D721Med (cell line): ENCODE results near the gene PARPBP.
"Not testable (repeated sequence)": the region's sequence is repeated elsewhere in the genome, so short reads cannot be mapped to it uniquely, and the experiment has no call there.

Experiments
- DNase-seq: peaks from one replicate; pipeline ENCODE4 v3.0.0; 2011; ENCODE audit warnings: low spot score; ENCODE audit not compliant: insufficient read length
- FAIRE-seq: peaks from 2 replicates; lab custom pipeline; 2011; peaks lifted over from hg19 to GRCh38; lab: Jason Lieb, UNC
- TF ChIP-seq, protein P1 (sequence below): IDR thresholded peaks from 2 replicates; pipeline ENCODE4 v1.5.1; 2012; ENCODE audit warnings: mild to moderate bottlenecking, control low read depth; ENCODE audit not compliant: insufficient read depth; ENCODE audit errors: missing control alignments

Gene PARPBP

DNA sequence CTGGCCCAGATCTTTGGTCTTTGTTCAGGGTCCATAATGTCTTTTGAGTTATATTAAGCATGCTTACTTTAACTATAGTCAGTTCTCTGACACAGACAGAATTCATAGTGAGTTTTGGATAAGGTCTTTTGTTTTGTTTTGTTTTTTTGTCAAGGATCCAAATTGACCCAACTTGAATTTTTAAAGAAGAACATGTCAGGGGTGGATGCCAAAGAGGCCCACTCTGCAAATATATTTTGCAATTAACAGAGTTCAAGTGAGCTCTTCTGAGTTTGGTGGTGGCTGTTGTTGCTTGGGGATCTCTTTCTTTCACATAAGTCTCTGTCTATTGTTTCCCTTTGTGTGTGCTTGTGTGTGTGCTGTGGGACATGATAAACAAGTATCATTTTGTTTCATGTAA, 112.1 kb downstream of the PARPBP start:
- TF ChIP-seq, protein P1, sequence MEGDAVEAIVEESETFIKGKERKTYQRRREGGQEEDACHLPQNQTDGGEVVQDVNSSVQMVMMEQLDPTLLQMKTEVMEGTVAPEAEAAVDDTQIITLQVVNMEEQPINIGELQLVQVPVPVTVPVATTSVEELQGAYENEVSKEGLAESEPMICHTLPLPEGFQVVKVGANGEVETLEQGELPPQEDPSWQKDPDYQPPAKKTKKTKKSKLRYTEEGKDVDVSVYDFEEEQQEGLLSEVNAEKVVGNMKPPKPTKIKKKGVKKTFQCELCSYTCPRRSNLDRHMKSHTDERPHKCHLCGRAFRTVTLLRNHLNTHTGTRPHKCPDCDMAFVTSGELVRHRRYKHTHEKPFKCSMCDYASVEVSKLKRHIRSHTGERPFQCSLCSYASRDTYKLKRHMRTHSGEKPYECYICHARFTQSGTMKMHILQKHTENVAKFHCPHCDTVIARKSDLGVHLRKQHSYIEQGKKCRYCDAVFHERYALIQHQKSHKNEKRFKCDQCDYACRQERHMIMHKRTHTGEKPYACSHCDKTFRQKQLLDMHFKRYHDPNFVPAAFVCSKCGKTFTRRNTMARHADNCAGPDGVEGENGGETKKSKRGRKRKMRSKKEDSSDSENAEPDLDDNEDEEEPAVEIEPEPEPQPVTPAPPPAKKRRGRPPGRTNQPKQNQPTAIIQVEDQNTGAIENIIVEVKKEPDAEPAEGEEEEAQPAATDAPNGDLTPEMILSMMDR, result no peak
- no peak for FAIRE-seq
- DNase-seq, result no peak

DNA sequence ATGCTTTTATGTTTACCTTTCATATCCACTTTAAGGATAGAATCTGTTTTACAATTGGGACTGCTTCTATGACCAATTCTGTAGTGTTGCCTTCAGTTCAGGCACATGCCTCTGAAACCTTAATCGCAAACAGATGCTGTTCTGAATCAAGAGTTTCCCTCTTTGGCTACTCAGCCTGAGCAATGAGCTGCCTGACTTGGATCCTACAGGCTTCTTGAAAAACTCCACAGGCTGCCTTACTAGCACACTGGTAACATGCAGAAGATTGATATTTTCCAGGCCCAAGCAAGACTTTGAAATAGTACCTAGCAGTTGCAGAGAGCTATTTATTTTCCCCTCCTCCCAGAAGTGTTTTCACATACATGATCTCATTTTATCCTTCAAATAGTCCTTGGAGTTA, 112.5 kb downstream of the PARPBP start:
- TF ChIP-seq, protein P1, result no peak
- no peak for FAIRE-seq
- no peak for DNase-seq

DNA sequence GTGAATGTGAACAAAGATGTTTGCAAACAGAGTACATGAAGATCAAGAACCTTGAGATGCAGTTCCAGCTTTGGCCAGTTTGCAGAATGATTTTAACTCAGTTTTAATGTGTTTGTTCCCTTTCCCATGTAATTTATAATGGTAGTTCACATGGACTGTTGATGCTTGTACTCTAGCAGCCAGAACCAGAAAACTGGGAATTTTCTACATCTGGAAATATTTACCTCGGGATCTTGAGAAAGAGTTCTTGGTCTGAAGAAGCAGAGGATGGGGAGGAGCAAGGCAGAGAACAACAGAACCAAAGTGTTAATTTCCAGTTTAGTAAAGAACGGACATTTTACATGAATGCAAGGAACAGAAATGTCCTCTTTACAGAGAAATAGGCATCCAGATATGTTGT, 114.6 kb downstream of the PARPBP start:
- DNase-seq (no peak), FAIRE-seq (no peak)
- TF ChIP-seq, protein P1, result no peak

DNA sequence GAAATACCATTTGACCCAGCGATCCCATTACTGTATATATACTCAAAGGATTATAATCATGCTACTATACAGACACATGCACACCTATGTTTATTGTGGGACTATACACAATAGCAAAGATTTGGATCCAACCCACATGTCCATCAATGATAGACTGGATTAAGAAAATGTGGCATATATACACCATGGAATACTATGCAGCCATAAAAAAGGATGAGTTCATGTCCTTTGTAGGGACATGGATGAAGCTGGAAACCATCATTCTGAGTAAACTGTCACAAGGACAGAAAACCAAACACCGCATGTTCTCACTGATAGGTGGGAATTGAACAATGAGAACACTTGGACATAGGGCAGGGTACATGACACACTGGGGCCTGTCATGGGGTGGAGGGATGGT, 120.9 kb downstream of the PARPBP start:
- DNase-seq, FAIRE-seq: not testable (repeated sequence)
